Panc1 (cell line): ENCODE results near the gene AVEN. TPM values are rescaled to one million over a fixed set of nuclear protein-coding genes. Genes with fewer than 3 reads are reported as not detected.

ENCODE experiments used
- ATAC-seq: fragments of 200-7000 bp; cut with Tn5 transposase; 2 replicates; pipeline ENCODE4 v1.9.1; 2020; ENCODE audit warnings: mild to moderate bottlenecking, moderate library complexity
- BruUV-seq: library from RNA; stranded (reverse); fragments of 400-500 nt; replicated peaks from 2 replicates; lab custom pipeline; 2021; lab: Mats Ljungman, UMichigan
- CTCF ChIA-PET: fragments of 300-600 bp; sonication (Branson Sonifier 250); formaldehyde crosslinking; loops from one replicate; lab custom pipeline; 2022; ENCODE audit warnings: antibody characterized with exemption; lab: Charles Lee
- POLR2A ChIA-PET: fragments of 300-600 bp; sonication (Branson Sonifier 250); formaldehyde crosslinking; loops from one replicate; lab custom pipeline; 2022; ENCODE audit warnings: antibody characterized with exemption; lab: Charles Lee
- DNase-seq: peaks from one replicate; pipeline ENCODE4 v3.0.0-alpha.2; 2010; ENCODE audit warnings: low read depth, low spot score
- H3K27ac ChIP-seq: 2 replicates; pipeline ENCODE4 v1.5.1; 2011; ENCODE audit warnings: mild to moderate bottlenecking, low read length, inconsistent platforms
- H3K27me3 ChIP-seq: fragments of 200-500 bp; sonication (Bioruptor generic); 2 replicates; pipeline ENCODE4 v1.6.0; 2014; ENCODE audit warnings: low read length, inconsistent platforms; ENCODE audit not compliant: control insufficient read depth, insufficient read depth
- H3K36me3 ChIP-seq: fragments of 200-500 bp; sonication (Bioruptor generic); 2 replicates; pipeline ENCODE4 v1.5.1; 2014; ENCODE audit warnings: inconsistent platforms, mild to moderate bottlenecking, low read length, moderate library complexity; ENCODE audit not compliant: control insufficient read depth, insufficient read depth
- H3K4me1 ChIP-seq: 2 replicates; pipeline ENCODE4 v1.5.1; 2011; ENCODE audit warnings: inconsistent platforms, mild to moderate bottlenecking, low read length, moderate library complexity; ENCODE audit not compliant: control insufficient read depth, insufficient read depth
- H3K4me3 ChIP-seq, 2 experiments: 2 replicates each; pipeline ENCODE4 v1.5.1; 2011 to 2012; ENCODE audit warnings: low read depth in 2 of 2, low read length in 2 of 2, mild to moderate bottlenecking in 2 of 2, inconsistent platforms in 1 of 2, moderate library complexity in 1 of 2
- H3K9me3 ChIP-seq: fragments of 200-500 bp; sonication (Bioruptor generic); 2 replicates; pipeline ENCODE4 v1.5.1; 2014; ENCODE audit warnings: low read depth, mild to moderate bottlenecking, inconsistent platforms, low read length, moderate library complexity; ENCODE audit not compliant: control insufficient read depth, insufficient read depth
- CTCF ChIP-seq: fragments of 450-650 bp; IDR thresholded peaks from 2 replicates; pipeline ENCODE4 v1.5.1; 2017; ENCODE audit warnings: mild to moderate bottlenecking
- POLR2AphosphoS5 ChIP-seq: IDR thresholded peaks from 2 replicates; pipeline ENCODE4 v1.6.1; 2012; ENCODE audit warnings: mild to moderate bottlenecking, low read depth, low read length, moderate library complexity
- REST ChIP-seq, 2 experiments: IDR thresholded peaks; 2 replicates each; pipeline ENCODE4 v1.6.1; 2011 to 2012; ENCODE audit warnings: low read depth in 2 of 2, control low read depth in 1 of 2, low read length in 1 of 2, mild to moderate bottlenecking in 1 of 2, moderate library complexity in 1 of 2; ENCODE audit not compliant: insufficient read depth in 1 of 2
- SIN3A ChIP-seq: IDR thresholded peaks from 2 replicates; pipeline ENCODE4 v1.6.1; 2012; ENCODE audit warnings: low read depth, mild to moderate bottlenecking, low read length, moderate library complexity, borderline replicate concordance; ENCODE audit not compliant: insufficient read depth
- TCF7L2 ChIP-seq: IDR thresholded peaks from 2 replicates; pipeline ENCODE4 v1.6.1; 2011; ENCODE audit warnings: mild to moderate bottlenecking, low read depth, low read length, inconsistent platforms
- in situ Hi-C: cut with HindIII; loops from 2 replicates; pipeline ENCODE4 v1.10.0; 2016; ENCODE audit warnings: low sequenced_read_pairs, low pct_unique_long_range_greater_than_20kb
- intact Hi-C: fragments of 100-400 bp; cut with micrococcal nuclease; formaldehyde crosslinking; loops from one replicate; pipeline ENCODE4 v1.10.0; 2022; ENCODE audit not compliant: unreplicated experiment
- total RNA-seq: library from RNA; stranded (reverse); gene quantifications from one replicate; pipeline ENCODE4 v1.2.1, GENCODE V29; 2021; ENCODE audit not compliant: unreplicated experiment

AVEN gene
- total RNA-seq, 1 experiment from 2014 or later, result 18.4 TPM

GRCh38 chr15:33865416-33865815 is 173.6 kb downstream of the AVEN start:
- CTCF ChIA-PET, result no interaction called here
- DNase-seq (no peak), ATAC-seq (no peak)
- BruUV-seq, result no TSS peak
- in situ Hi-C loops, result no loop called here
- POLR2A ChIA-PET, result no interaction called here
- no peaks in the 10 kb centered on the region for H3K27me3 ChIP-seq
- no peaks in the 10 kb centered on the region for H3K9me3 ChIP-seq
- intact Hi-C loops, result no loop called here
- TF ChIP-seq POLR2AphosphoS5 (no peak), SIN3A (no peak), CTCF (no peak), REST (IDR thresholded peaks at IDR 0.05; ENCODE audit: insufficient read depth in 1 of 2, low read depth in 2 of 2, low read length in 1 of 2) (no peak), TCF7L2 (no peak)
- no peak overlapping the region for H3K27ac ChIP-seq
- no peaks in the 10 kb centered on the region for H3K36me3 ChIP-seq
- no peaks in the 10 kb centered on the region for H3K4me1 ChIP-seq
- no peak overlapping the region for H3K4me3 ChIP-seq

- POLR2A ChIA-PET, result no interaction called here
- no peak overlapping the region for H3K27ac ChIP-seq
- DNase-seq (no peak), ATAC-seq (no peak)
- intact Hi-C loops, result no loop called here
- no peak overlapping the region for H3K4me3 ChIP-seq
- no peaks in the 10 kb centered on the region for H3K9me3 ChIP-seq
- no TSS peak for BruUV-seq
- in situ Hi-C loops, result no loop called here
- TF ChIP-seq POLR2AphosphoS5 (no peak), SIN3A (no peak), CTCF (no peak), REST (IDR thresholded peaks at IDR 0.05; ENCODE audit: insufficient read depth in 1 of 2, low read depth in 2 of 2, low read length in 1 of 2) (no peak), TCF7L2 (no peak)
- CTCF ChIA-PET, result no interaction called here
- no peaks in the 10 kb centered on the region for H3K4me1 ChIP-seq
- H3K27me3 ChIP-seq, result no peaks in the 10 kb centered on the region
- no peaks in the 10 kb centered on the region for H3K36me3 ChIP-seq
Measured at GRCh38 chr15:33864360-33865075, 174.5 kb downstream of the AVEN start.
